Large intestine (tissue), 3 donors: ENCODE results near the gene MAPKAPK2. TPM values are rescaled to one million over a fixed set of nuclear protein-coding genes. Genes with fewer than 3 reads are reported as not detected.

ENCODE experiments used
- DNase-seq, 2 donors: peaks; one replicate each; pipeline versions ENCODE4 v3.0.0 to v3.0.0-alpha.2; 2013
- H3K27ac ChIP-seq: one replicate; pipeline ENCODE4 v1.5.1; 2013; ENCODE audit warnings: low read length
- H3K27me3 ChIP-seq: 2 replicates; pipeline ENCODE4 v1.6.1; 2013; ENCODE audit warnings: low read length; ENCODE audit not compliant: control insufficient read depth, insufficient read depth
- H3K36me3 ChIP-seq: 2 replicates; pipeline ENCODE4 v1.6.1; 2013; ENCODE audit warnings: low read length; ENCODE audit not compliant: control insufficient read depth, insufficient read depth
- H3K4me1 ChIP-seq: one replicate; pipeline ENCODE4 v1.6.1; 2013; ENCODE audit warnings: low read length; ENCODE audit not compliant: control insufficient read depth, insufficient read depth
- H3K4me3 ChIP-seq: one replicate; pipeline ENCODE4 v1.5.1; 2013; ENCODE audit warnings: low read length
- H3K9me3 ChIP-seq: one replicate; pipeline ENCODE4 v1.6.1; 2013; ENCODE audit warnings: mild to moderate bottlenecking, low read depth, low read length, moderate library complexity; ENCODE audit not compliant: control insufficient read depth
- WGBS: methylation state at CpG from one replicate; pipeline ENCODE4 v1.1.5; 2013; ENCODE audit warnings: low lambda C conversion rate; ENCODE audit not compliant: insufficient coverage; 5-methylcytosine and 5-hydroxymethylcytosine counted together
- polyA plus RNA-seq: library from polyadenylated mRNA; unstranded; fragments of 120-200 nt; gene quantifications from one replicate; pipeline ENCODE4 v1.2.1, GENCODE V29; 2013

The MAPKAPK2 gene
- polyA plus RNA-seq, 1 donor: 79.6 TPM

DNA sequence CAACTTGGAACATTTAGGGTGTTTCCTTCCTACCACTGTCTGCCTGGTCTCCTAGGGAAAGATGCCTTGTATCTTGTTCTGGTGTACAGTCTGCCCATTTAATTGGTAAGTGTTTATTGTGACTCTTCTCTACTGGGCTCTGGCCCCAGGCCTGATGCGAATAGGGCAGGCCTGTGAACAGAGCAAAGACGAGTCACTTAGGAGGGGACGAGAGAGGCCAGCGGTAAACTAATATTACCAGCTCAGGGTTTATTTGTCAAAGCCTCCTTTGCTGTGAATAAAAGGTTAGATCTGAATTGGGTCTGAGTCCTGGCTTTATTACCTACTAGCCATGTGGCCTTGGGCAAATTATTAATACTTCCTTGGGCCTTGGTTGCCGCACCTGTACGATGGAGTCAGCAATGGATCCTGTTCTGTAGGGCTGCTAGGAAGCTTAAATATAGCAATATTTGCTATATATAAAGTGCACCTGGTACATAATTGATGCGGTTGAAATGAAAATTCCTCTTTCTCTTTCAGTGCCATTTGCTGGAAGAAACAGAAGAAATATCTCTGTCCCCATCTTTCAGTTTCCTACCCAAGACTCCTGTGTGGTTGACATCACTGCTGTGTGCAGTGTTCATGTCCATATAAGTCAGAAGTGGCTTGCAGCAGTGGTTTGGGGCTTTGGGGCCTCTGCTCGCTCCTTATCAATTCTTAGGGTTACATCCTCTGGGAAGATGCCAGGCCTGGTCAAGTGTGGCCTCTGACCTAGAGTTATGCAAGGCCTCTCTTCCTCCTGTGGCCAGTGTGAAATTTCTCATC is 32.4 kb downstream of the MAPKAPK2 start:
- Histone ChIP-seq H3K27ac (no peak overlapping the region), H3K4me1 (peaks cover 29% of the 10 kb centered on the region), H3K36me3 (no peaks in the 10 kb centered on the region), H3K27me3 (no peaks in the 10 kb centered on the region), H3K9me3 (no peaks in the 10 kb centered on the region), H3K4me3 (no peak overlapping the region)
- WGBS: no CpG with 5 or more reads among the region's 8 CpGs
- DNase-seq: no peak

- Histone ChIP-seq H3K4me3 (no peak overlapping the region), H3K4me1 (peaks cover 25% of the 10 kb centered on the region), H3K9me3 (no peaks in the 10 kb centered on the region), H3K36me3 (no peaks in the 10 kb centered on the region), H3K27me3 (no peaks in the 10 kb centered on the region), H3K27ac (no peak overlapping the region)
- no CpG with 5 or more reads among the region's 1 CpG for WGBS
- no peak for DNase-seq
Observed at GRCh38 chr1:206717674-206717989, 32.9 kb downstream of the MAPKAPK2 start.

DNA sequence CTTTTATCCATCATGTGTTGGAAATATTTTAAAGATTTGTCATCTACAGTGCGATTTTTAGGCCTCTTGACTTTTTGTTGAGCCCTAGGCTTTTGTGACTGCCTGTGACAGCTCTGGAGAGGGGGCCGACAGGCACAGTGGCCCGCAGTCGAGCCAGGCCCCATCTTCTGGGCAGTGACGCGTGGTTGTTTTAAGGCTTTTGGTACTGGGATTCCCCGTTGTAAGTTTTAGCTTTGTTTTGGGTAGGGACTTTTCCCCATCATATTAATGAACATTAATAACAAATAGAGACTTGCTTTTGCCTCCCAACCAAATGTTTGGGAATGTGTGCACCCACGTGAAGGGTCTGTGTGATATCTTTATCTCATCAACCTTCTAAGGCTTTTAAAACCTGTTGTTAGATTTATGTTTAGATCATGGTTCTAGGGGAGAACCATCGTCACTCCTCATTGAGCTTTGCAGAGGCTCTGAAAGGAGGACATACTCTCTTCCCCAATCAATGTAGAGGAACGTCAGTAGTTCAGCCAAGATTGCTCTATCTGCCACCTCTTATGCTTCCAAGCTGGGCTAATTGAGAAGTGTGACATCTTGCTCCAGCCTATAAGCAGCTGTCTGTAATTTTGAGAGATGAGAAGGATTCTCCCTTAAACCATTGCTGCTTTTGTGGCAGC is 34.6 kb downstream of the MAPKAPK2 start:
- peaks cover 9% of the 10 kb centered on the region for H3K4me1 ChIP-seq
- H3K4me3 ChIP-seq: no peak overlapping the region
- H3K27ac ChIP-seq: no peak overlapping the region
- no peaks in the 10 kb centered on the region for H3K9me3 ChIP-seq
- DNase-seq: no peak
- no peaks in the 10 kb centered on the region for H3K27me3 ChIP-seq
- no CpG with 5 or more reads among the region's 10 CpGs for WGBS
- H3K36me3 ChIP-seq: no peaks in the 10 kb centered on the region

- DNase-seq: no peak
- H3K27ac ChIP-seq: no peak overlapping the region
- no CpG with 5 or more reads among the region's 1 CpG for WGBS
- no peaks in the 10 kb centered on the region for H3K9me3 ChIP-seq
- H3K4me1 ChIP-seq: no peaks in the 10 kb centered on the region
- no peaks in the 10 kb centered on the region for H3K27me3 ChIP-seq
- H3K36me3 ChIP-seq: no peaks in the 10 kb centered on the region
- H3K4me3 ChIP-seq: no peak overlapping the region
Observed at GRCh38 chr1:206721454-206721853, 36.7 kb downstream of the MAPKAPK2 start.

GRCh38 chr1:206722751-206723461 is 38.2 kb downstream of the MAPKAPK2 start:
- no peak for DNase-seq
- Histone ChIP-seq H3K4me1 (no peaks in the 10 kb centered on the region), H3K27me3 (no peaks in the 10 kb centered on the region), H3K27ac (no peak overlapping the region), H3K9me3 (no peaks in the 10 kb centered on the region), H3K4me3 (no peak overlapping the region), H3K36me3 (no peaks in the 10 kb centered on the region)
- WGBS: no CpG with 5 or more reads among the region's 17 CpGs

GRCh38 chr1:206723462-206723804 is 38.7 kb downstream of the MAPKAPK2 start:
- Histone ChIP-seq H3K36me3 (no peaks in the 10 kb centered on the region), H3K27ac (no peak overlapping the region), H3K4me3 (no peak overlapping the region), H3K9me3 (no peaks in the 10 kb centered on the region), H3K4me1 (no peaks in the 10 kb centered on the region), H3K27me3 (no peaks in the 10 kb centered on the region)
- WGBS: no CpG with 5 or more reads among the region's 4 CpGs
- DNase-seq: no peak

GRCh38 chr1:206723805-206724472 is 39.2 kb downstream of the MAPKAPK2 start:
- Histone ChIP-seq H3K36me3 (peaks cover 5% of the 10 kb centered on the region), H3K9me3 (no peaks in the 10 kb centered on the region), H3K27me3 (no peaks in the 10 kb centered on the region), H3K4me3 (no peak overlapping the region), H3K27ac (no peak overlapping the region), H3K4me1 (no peaks in the 10 kb centered on the region)
- no CpG with 5 or more reads among the region's 12 CpGs for WGBS
- DNase-seq: no peak

GRCh38 chr1:206725109-206725963 is 40.6 kb downstream of the MAPKAPK2 start:
- Histone ChIP-seq H3K4me3 (no peak overlapping the region), H3K36me3 (peaks cover 19% of the 10 kb centered on the region), H3K4me1 (no peaks in the 10 kb centered on the region), H3K27me3 (no peaks in the 10 kb centered on the region), H3K27ac (no peak overlapping the region), H3K9me3 (no peaks in the 10 kb centered on the region)
- no CpG with 5 or more reads among the region's 9 CpGs for WGBS
- DNase-seq: no peak

- Histone ChIP-seq H3K9me3 (no peaks in the 10 kb centered on the region), H3K27me3 (no peaks in the 10 kb centered on the region), H3K4me3 (no peak overlapping the region), H3K36me3 (peaks cover 47% of the 10 kb centered on the region), H3K4me1 (no peaks in the 10 kb centered on the region), H3K27ac (no peak overlapping the region)
- WGBS: no CpG with 5 or more reads among the region's 8 CpGs
- no peak for DNase-seq
Observed at GRCh38 chr1:206727981-206728696, 43.4 kb downstream of the MAPKAPK2 start.
